Measurements from ENCODE around the gene NES. TPM values are rescaled to one million over a fixed set of nuclear protein-coding genes. Genes with fewer than 3 reads are reported as not detected.

NES gene
- total and polyA plus RNA-seq, 5 donors from 2014 or later: 0.10 TPM; not detected in 4

DNA sequence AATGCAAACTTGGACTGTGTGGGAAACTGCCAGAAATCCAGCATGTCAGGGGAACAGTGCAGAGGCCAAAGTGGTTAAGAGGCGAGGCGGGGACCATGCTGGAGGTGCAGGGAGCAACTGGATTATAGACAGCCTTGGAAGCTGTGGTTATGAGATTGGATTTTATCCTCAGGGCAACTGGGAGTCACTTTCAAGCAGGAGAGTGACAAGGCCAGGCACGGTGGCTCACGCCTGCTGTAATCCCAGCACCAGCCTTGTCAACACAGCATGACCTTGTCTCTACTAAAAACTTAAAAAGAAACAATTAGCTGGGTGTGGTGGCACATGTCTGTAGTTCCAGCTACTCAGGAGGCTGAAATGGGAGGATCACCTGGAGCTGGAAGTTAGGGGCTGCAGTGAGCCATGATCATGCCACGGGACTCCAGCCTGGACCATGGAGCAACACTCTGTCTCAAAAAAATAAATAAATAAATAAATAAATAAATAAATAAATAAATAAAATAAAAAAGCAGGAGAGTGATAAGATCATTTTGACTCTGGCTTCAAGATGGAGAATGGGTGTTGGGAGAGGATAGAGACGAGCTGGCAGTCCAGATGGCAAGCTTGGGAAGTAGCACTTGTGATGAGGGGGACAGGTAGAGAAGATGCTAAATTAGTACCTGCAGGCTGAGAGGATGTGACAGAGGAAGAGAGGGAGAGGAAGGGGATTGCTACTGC, 54.5 kb downstream of the NES start:
- Mint-ChIP-seq H3K27me3 (peaks cover 61% of the 10 kb centered on the region), H3K4me3 (peak overlapping the region in 3 of 4 donors; percentile 29 to 78 (median 77)), H3K27ac (no peak overlapping the region), H3K4me1 (peaks cover 4 to 20% (median 9%) of the 10 kb centered on the region in 4 donors), H3K9me3 (no peaks in the 10 kb centered on the region), H3K36me3 (no peaks in the 10 kb centered on the region)
- DNase-seq: no peak
- Histone ChIP-seq H3K4me1 (ENCODE audit: control insufficient read depth, insufficient read depth, low read length, poor library complexity, severe bottlenecking) (peaks cover 20% of the 10 kb centered on the region), H3K4me3 (ENCODE audit: low read depth, low read length) (no peak overlapping the region), H3K27ac (ENCODE audit: insufficient read depth, low read length, poor library complexity, severe bottlenecking) (no peak overlapping the region), H3K9me3 (ENCODE audit: control insufficient read depth in 2 of 2, low read length in 2 of 2) (no peaks in the 10 kb centered on the region), H3K36me3 (ENCODE audit: control insufficient read depth, insufficient read depth, low read length) (no peaks in the 10 kb centered on the region), H3K27me3 (ENCODE audit: control insufficient read depth, insufficient read depth, low read length) (peaks cover 29% of the 10 kb centered on the region)
- no peak for ATAC-seq (ENCODE audit: low read depth in 2 of 2)

DNA sequence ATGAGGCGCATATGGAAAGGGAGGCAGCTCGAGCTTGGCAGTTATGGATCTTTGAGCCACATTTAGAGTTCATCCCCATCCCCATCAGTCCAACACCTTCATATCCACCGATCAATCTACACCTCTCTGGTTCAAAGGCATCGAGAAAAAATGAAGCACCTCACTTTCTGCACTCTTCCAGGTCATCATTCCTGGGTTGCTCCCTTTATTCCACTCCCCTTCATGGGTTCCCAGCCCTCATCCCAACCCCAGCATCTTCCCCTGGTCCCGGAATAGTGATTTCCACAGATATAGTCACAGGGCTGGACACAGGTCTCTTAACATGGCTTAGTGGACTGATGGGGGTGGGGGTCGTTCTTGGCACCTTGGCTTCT, 57.6 kb downstream of the NES start:
- no peak for ATAC-seq (ENCODE audit: low read depth in 2 of 2)

DNA sequence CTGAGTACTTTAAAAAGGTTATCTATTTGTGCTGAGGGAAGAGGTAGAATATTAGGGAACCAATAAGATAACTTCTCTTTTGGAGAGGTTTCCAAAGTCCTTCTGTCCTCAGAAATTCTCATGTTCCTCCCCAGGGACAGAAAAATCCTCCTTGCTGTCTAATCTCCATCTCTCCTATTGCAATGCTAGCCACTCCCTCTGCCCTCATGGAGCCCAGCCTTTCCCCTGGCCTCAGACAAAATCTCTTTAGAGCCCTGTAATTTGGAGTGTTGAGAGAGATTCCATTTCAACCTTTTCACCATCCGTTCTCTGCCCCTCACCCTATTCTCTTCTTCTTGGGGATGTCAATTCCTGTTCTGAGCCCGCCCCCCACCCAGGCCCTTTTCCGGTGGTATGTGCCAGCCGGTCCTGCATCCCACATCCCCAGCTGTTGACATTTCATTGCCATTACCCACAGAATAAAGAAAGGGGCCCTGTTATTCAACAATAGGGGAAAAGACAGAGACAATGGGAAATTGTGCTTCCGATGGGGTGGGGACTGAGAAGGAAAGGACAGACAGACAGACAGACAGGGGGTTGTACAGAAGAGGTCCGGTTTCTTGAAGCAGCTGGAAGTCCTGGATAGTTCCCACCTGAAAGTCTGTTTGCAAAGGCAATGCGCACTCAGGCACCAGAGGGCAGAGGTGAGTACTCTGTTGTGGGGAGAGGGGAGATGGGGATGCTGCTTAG, 58.2 kb downstream of the NES start, which contains the start of gene HAPLN2:
Gene HAPLN2 (plus strand): TSS at position 563 of the 729 bp plus-strand sequence. CDS start 4,076 bp downstream, outside the sequence.
- H3K27ac Mint-ChIP-seq: no peak within 1 kb of the TSS
- H3K4me1 Mint-ChIP-seq: peaks cover 0 to 9% (median 3%) of the 10 kb centered on the region in 4 donors
- H3K27me3 ChIP-seq (ENCODE audit: control insufficient read depth, insufficient read depth, low read length): peaks cover 29% of the 10 kb centered on the region
- no peak for DNase-seq
- H3K36me3 Mint-ChIP-seq: no peaks in the 10 kb centered on the region
- no peak within 1 kb of the TSS for H3K4me3 Mint-ChIP-seq
- H3K4me3 ChIP-seq (ENCODE audit: low read depth, low read length): no peak within 1 kb of the TSS
- peaks cover 67% of the 10 kb centered on the region for H3K27me3 Mint-ChIP-seq
- H3K9me3 Mint-ChIP-seq: peaks cover 0 to 1% (median 0%) of the 10 kb centered on the region in 7 donors
- H3K27ac ChIP-seq (ENCODE audit: insufficient read depth, low read length, poor library complexity, severe bottlenecking): no peak within 1 kb of the TSS
- peaks cover 4% of the 10 kb centered on the region for H3K4me1 ChIP-seq (ENCODE audit: control insufficient read depth, insufficient read depth, low read length, poor library complexity, severe bottlenecking)
- ATAC-seq (ENCODE audit: low read depth in 2 of 2): no peak
- no peaks in the 10 kb centered on the region for H3K9me3 ChIP-seq (ENCODE audit: control insufficient read depth in 2 of 2, low read length in 2 of 2)
- no peaks in the 10 kb centered on the region for H3K36me3 ChIP-seq (ENCODE audit: control insufficient read depth, insufficient read depth, low read length)

More for the DNA sequence above, 57.6 kb downstream of the NES start:
- peaks cover 0 to 1% (median 0%) of the 10 kb centered on the region in 7 donors for H3K9me3 Mint-ChIP-seq
- peaks cover 0 to 12% (median 3%) of the 10 kb centered on the region in 4 donors for H3K4me1 Mint-ChIP-seq
- no peaks in the 10 kb centered on the region for H3K36me3 Mint-ChIP-seq
- DNase-seq: no peak
- Histone ChIP-seq H3K9me3 (ENCODE audit: control insufficient read depth in 2 of 2, low read length in 2 of 2) (no peaks in the 10 kb centered on the region), H3K4me3 (ENCODE audit: low read depth, low read length) (no peak overlapping the region), H3K36me3 (ENCODE audit: control insufficient read depth, insufficient read depth, low read length) (no peaks in the 10 kb centered on the region), H3K27ac (ENCODE audit: insufficient read depth, low read length, poor library complexity, severe bottlenecking) (no peak overlapping the region), H3K4me1 (ENCODE audit: control insufficient read depth, insufficient read depth, low read length, poor library complexity, severe bottlenecking) (peaks cover 9% of the 10 kb centered on the region), H3K27me3 (ENCODE audit: control insufficient read depth, insufficient read depth, low read length) (peaks cover 29% of the 10 kb centered on the region)
- H3K4me3 Mint-ChIP-seq: no peak overlapping the region
- peaks cover 66% of the 10 kb centered on the region for H3K27me3 Mint-ChIP-seq
- H3K27ac Mint-ChIP-seq: no peak overlapping the region

Other genes starting within 250 kb of the NES start
- 186 TPM for gene MEF2D, start 176.6 kb downstream of the NES start, total RNA-seq
- gene MEF2D, start 176.6 kb downstream of the NES start, polyA plus RNA-seq: 10 to 100 TPM in 1 of 4 donors, 1 to 10 TPM in 3; 4.6 to 11.5 (median 6.4) TPM
- gene IQGAP3, start 104.8 kb downstream of the NES start, total RNA-seq: 0.10 TPM
- under 1 TPM; 0.05 to 0.98 (median 0.41) TPM for gene IQGAP3, start 104.8 kb downstream of the NES start, polyA plus RNA-seq
- 2.3 TPM for gene TTC24, start 97.7 kb downstream of the NES start, total RNA-seq
- under 1 TPM in 3 of 4 donors, not detected in 1; 0.34 to 0.65 (median 0.35) TPM for gene TTC24, start 97.7 kb downstream of the NES start, polyA plus RNA-seq
- 29.2 TPM for gene NAXE, start 85.6 kb downstream of the NES start, total RNA-seq
- gene NAXE, start 85.6 kb downstream of the NES start, polyA plus RNA-seq: 100 to 1,000 TPM in 1 of 4 donors, 10 to 100 TPM in 3; 87.3 to 102 (median 92.2) TPM
- 27.5 TPM for gene GPATCH4, start 75.9 kb downstream of the NES start, total RNA-seq
- 10 to 100 TPM; 20.2 to 34.6 (median 27.6) TPM for gene GPATCH4, start 75.9 kb downstream of the NES start, polyA plus RNA-seq
- not detected for gene HAPLN2, start 58.0 kb downstream of the NES start, total RNA-seq
- gene HAPLN2, start 58.0 kb downstream of the NES start, polyA plus RNA-seq: not detected
- not detected for gene BCAN, start 35.3 kb downstream of the NES start, total RNA-seq
- not detected for gene BCAN, start 35.3 kb downstream of the NES start, polyA plus RNA-seq
- gene CRABP2, start 28.2 kb upstream of the NES start, total RNA-seq: 5.1 TPM
- gene CRABP2, start 28.2 kb upstream of the NES start, polyA plus RNA-seq: not detected
- 19.0 TPM for gene METTL25B, start 51.1 kb upstream of the NES start, total RNA-seq
- gene METTL25B, start 51.1 kb upstream of the NES start, polyA plus RNA-seq: 1 to 10 TPM; 4.3 to 8.7 (median 7.2) TPM
- 76.7 TPM for gene ISG20L2, start 51.4 kb upstream of the NES start, total RNA-seq
- 10 to 100 TPM; 15.8 to 17.8 (median 17.0) TPM for gene ISG20L2, start 51.4 kb upstream of the NES start, polyA plus RNA-seq
- gene MRPL24, start 63.7 kb upstream of the NES start, total RNA-seq: 18.2 TPM
- 10 to 100 TPM; 72.5 to 86.4 (median 79.3) TPM for gene MRPL24, start 63.7 kb upstream of the NES start, polyA plus RNA-seq
- gene HDGF, start 74.3 kb upstream of the NES start, total RNA-seq: 87.6 TPM
- gene HDGF, start 74.3 kb upstream of the NES start, polyA plus RNA-seq: 10 to 100 TPM; 26.9 to 50.2 (median 36.7) TPM
- 67.8 TPM for gene PRCC, start 90.1 kb upstream of the NES start, total RNA-seq
- gene PRCC, start 90.1 kb upstream of the NES start, polyA plus RNA-seq: 10 to 100 TPM; 35.5 to 43.3 (median 36.4) TPM
- 158 TPM for gene SH2D2A, start 139.4 kb upstream of the NES start, total RNA-seq
- 10 to 100 TPM; 27.3 to 36.4 (median 31.2) TPM for gene SH2D2A, start 139.4 kb upstream of the NES start, polyA plus RNA-seq
- 0.07 TPM for gene INSRR, start 181.7 kb upstream of the NES start, total RNA-seq
- gene INSRR, start 181.7 kb upstream of the NES start, polyA plus RNA-seq: not detected
- gene NTRK1, start 183.5 kb upstream of the NES start, total RNA-seq: 0.91 TPM
- under 1 TPM in 3 of 4 donors, not detected in 1; 0.06 to 0.44 (median 0.10) TPM for gene NTRK1, start 183.5 kb upstream of the NES start, polyA plus RNA-seq
- gene PEAR1, start 216.3 kb upstream of the NES start, total RNA-seq: 1.3 TPM
- gene PEAR1, start 216.3 kb upstream of the NES start, polyA plus RNA-seq: not detected
- gene LRRC71, start 243.2 kb upstream of the NES start, total RNA-seq: not detected
- gene LRRC71, start 243.2 kb upstream of the NES start, polyA plus RNA-seq: not detected